ENCODE data around the gene SMC4.
A peak's percentile ranks its signal among the peaks of the same experiment; 100 is the strongest.

Gene SMC4

DNA sequence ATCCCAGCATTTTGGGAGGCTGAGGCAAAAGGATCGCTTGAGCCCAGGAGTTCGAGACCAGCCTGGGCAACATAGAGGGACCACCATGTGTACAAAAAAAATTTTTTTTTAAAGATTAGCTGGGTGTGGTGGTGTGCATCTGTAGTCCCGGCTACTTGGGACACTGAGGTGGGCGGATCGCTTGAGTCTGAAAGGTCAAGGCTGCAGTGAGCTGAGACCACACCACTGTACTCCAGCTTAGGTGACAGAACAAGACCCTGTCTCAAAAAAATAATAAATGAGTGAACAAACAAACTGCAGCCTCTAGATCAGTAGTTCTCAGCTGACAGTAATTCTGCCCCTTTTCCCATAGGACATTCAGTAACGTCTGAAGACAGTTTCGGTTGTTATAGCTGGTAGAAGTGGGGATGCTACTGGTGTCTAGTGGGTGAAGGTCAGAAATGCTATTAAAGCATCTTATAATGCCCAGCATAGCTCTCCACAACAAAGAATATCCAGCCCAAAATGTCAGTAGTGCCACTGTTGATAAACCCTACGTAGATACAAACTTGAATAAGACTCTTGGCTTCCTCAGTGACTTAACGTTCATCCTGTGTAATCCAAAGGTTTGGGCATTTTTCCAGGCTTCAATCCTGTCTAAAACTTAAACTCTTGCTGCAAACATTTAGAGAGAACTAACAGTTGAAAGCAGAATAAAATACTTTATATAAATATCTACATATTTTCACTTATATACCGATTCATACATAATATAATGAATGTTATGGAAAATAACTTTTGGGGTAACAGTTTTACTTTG lies 10.6 kb downstream of the SMC4 start:
- no peak overlapping the region for H2BK120ac ChIP-seq (ENCODE audit: insufficient read depth, low read length, poor library complexity)
- no peaks in the 10 kb centered on the region for H3K79me2 ChIP-seq (ENCODE audit: control insufficient read depth, insufficient read depth, low read length, poor library complexity)
- H3K4me1 ChIP-seq (ENCODE audit: control insufficient read depth in 1 of 2, insufficient read depth in 2 of 2, low read length in 2 of 2), result no peaks in the 10 kb centered on the region
- no peaks in the 10 kb centered on the region for H3K9me3 ChIP-seq (ENCODE audit: insufficient read depth, low read depth, low read length)
- no peak overlapping the region for H4K91ac ChIP-seq (ENCODE audit: low read depth, low read length)
- DNase-seq, result no peak
- no peak overlapping the region for H2BK5ac ChIP-seq (ENCODE audit: low read depth, low read length, poor library complexity)
- peaks cover 14 to 17% of the 10 kb centered on the region in 2 experiments for H3K36me3 ChIP-seq (ENCODE audit: control insufficient read depth in 1 of 2, insufficient read depth in 2 of 2, low read length in 2 of 2)
- no peak overlapping the region for H3K18ac ChIP-seq (ENCODE audit: low read length)
- H2BK12ac ChIP-seq (ENCODE audit: low read length), result no peak overlapping the region
- no peak overlapping the region for H4K12ac ChIP-seq (ENCODE audit: low read depth, low read length)
- H3K79me1 ChIP-seq (ENCODE audit: low read length), result no peaks in the 10 kb centered on the region
- no peak overlapping the region for H4K8ac ChIP-seq (ENCODE audit: low read depth, low read length)
- H2AFZ ChIP-seq (ENCODE audit: insufficient read depth, low read length, poor library complexity), result no peak overlapping the region
- H3K4me3 ChIP-seq (ENCODE audit: low read depth, low read length), result no peak overlapping the region
- no peak overlapping the region for H3K27ac ChIP-seq (ENCODE audit: low read depth, low read length)
- no peak overlapping the region for H3K14ac ChIP-seq (ENCODE audit: low read length)
- H3K9ac ChIP-seq (ENCODE audit: low read length), result no peak overlapping the region
- no peak overlapping the region for H3K4me2 ChIP-seq (ENCODE audit: low read length)
- H3K23ac ChIP-seq (ENCODE audit: low read length), result no peak overlapping the region
- no peak overlapping the region for H2AK5ac ChIP-seq (ENCODE audit: low read length)
- WGBS (ENCODE audit: extremely low coverage, insufficient coverage, insufficient read length), result no CpG with 5 or more reads among the region's 10 CpGs
- H3K4ac ChIP-seq (ENCODE audit: low read depth, low read length), result no peak overlapping the region
- H3K27me3 ChIP-seq (ENCODE audit: insufficient read depth, low read length), result no peaks in the 10 kb centered on the region

GRCh38 chr3:160412477-160412876 lies 13.0 kb downstream of the SMC4 start:
- Histone ChIP-seq H2BK12ac (ENCODE audit: low read length) (no peak overlapping the region), H3K23ac (ENCODE audit: low read length) (no peak overlapping the region), H3K79me2 (ENCODE audit: control insufficient read depth, insufficient read depth, low read length, poor library complexity) (no peaks in the 10 kb centered on the region), H3K9me3 (ENCODE audit: insufficient read depth, low read depth, low read length) (no peaks in the 10 kb centered on the region), H3K14ac (ENCODE audit: low read length) (no peak overlapping the region), H4K12ac (ENCODE audit: low read depth, low read length) (no peak overlapping the region), H2BK5ac (ENCODE audit: low read depth, low read length, poor library complexity) (no peak overlapping the region), H3K4me1 (ENCODE audit: control insufficient read depth in 1 of 2, insufficient read depth in 2 of 2, low read length in 2 of 2) (no peaks in the 10 kb centered on the region), H2AK5ac (ENCODE audit: low read length) (no peak overlapping the region), H3K27ac (ENCODE audit: low read depth, low read length) (no peak overlapping the region), H3K79me1 (ENCODE audit: low read length) (no peaks in the 10 kb centered on the region), H3K4ac (ENCODE audit: low read depth, low read length) (no peak overlapping the region), H3K4me2 (ENCODE audit: low read length) (no peak overlapping the region), H3K4me3 (ENCODE audit: low read depth, low read length) (no peak overlapping the region), H3K27me3 (ENCODE audit: insufficient read depth, low read length) (no peaks in the 10 kb centered on the region), H2BK120ac (ENCODE audit: insufficient read depth, low read length, poor library complexity) (no peak overlapping the region), H4K91ac (ENCODE audit: low read depth, low read length) (no peak overlapping the region), H3K9ac (ENCODE audit: low read length) (no peak overlapping the region), H4K8ac (ENCODE audit: low read depth, low read length) (no peak overlapping the region), H3K36me3 (ENCODE audit: control insufficient read depth in 1 of 2, insufficient read depth in 2 of 2, low read length in 2 of 2) (peaks cover 13 to 18% of the 10 kb centered on the region in 2 experiments), H2AFZ (ENCODE audit: insufficient read depth, low read length, poor library complexity) (no peak overlapping the region), H3K18ac (ENCODE audit: low read length) (no peak overlapping the region)
- no CpG with 5 or more reads among the region's 1 CpG for WGBS (ENCODE audit: extremely low coverage, insufficient coverage, insufficient read length)
- no peak for DNase-seq

DNA sequence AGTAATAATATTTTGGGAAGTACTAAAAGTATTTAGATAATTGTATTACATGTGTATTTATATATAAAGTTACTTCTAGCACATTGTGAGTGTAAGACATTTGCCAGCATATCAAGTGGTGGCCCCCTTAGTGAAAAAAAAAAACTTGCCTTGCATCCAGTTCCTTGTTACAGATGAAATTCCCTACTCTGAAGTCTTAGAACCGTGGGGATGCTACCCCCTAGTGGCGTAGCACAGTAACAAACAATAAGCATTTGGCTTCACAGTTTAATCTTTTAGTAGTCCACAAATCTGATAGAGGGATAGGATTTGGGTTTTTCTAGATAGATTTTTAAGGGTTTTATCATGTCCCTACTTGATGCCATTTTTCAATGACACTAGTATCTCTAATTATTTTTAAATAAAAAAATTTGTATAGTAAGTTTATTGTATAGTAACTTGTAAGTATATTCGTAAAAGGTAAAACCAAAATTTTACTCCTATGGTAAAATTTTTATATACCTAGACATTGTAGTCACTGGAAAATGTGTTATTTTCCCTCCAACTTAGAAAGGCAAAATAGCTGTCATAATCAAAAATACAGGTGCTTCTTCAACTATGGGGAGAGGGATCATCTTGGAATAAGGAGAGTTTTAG lies 14.3 kb downstream of the SMC4 start:
- no peak overlapping the region for H4K91ac ChIP-seq (ENCODE audit: low read depth, low read length)
- H3K4ac ChIP-seq (ENCODE audit: low read depth, low read length), result no peak overlapping the region
- no peaks in the 10 kb centered on the region for H3K79me1 ChIP-seq (ENCODE audit: low read length)
- DNase-seq, result peak; percentile 66 to 81
- H4K8ac ChIP-seq (ENCODE audit: low read depth, low read length), result no peak overlapping the region
- H3K4me1 ChIP-seq (ENCODE audit: control insufficient read depth in 1 of 2, insufficient read depth in 2 of 2, low read length in 2 of 2), result no peaks in the 10 kb centered on the region
- no peak overlapping the region for H3K4me3 ChIP-seq (ENCODE audit: low read depth, low read length)
- H3K27ac ChIP-seq (ENCODE audit: low read depth, low read length), result no peak overlapping the region
- H3K36me3 ChIP-seq (ENCODE audit: control insufficient read depth in 1 of 2, insufficient read depth in 2 of 2, low read length in 2 of 2), result peaks cover 13 to 20% of the 10 kb centered on the region in 2 experiments
- no peak overlapping the region for H2AFZ ChIP-seq (ENCODE audit: insufficient read depth, low read length, poor library complexity)
- H3K14ac ChIP-seq (ENCODE audit: low read length), result no peak overlapping the region
- H4K12ac ChIP-seq (ENCODE audit: low read depth, low read length), result no peak overlapping the region
- no peak overlapping the region for H2BK5ac ChIP-seq (ENCODE audit: low read depth, low read length, poor library complexity)
- no CpG with 5 or more reads among the region's 3 CpGs for WGBS (ENCODE audit: extremely low coverage, insufficient coverage, insufficient read length)
- H3K27me3 ChIP-seq (ENCODE audit: insufficient read depth, low read length), result no peaks in the 10 kb centered on the region
- no peak overlapping the region for H2AK5ac ChIP-seq (ENCODE audit: low read length)
- no peak overlapping the region for H3K9ac ChIP-seq (ENCODE audit: low read length)
- no peak overlapping the region for H3K18ac ChIP-seq (ENCODE audit: low read length)
- H3K9me3 ChIP-seq (ENCODE audit: insufficient read depth, low read depth, low read length), result no peaks in the 10 kb centered on the region
- no peaks in the 10 kb centered on the region for H3K79me2 ChIP-seq (ENCODE audit: control insufficient read depth, insufficient read depth, low read length, poor library complexity)
- no peak overlapping the region for H3K23ac ChIP-seq (ENCODE audit: low read length)
- H2BK12ac ChIP-seq (ENCODE audit: low read length), result no peak overlapping the region
- no peak overlapping the region for H2BK120ac ChIP-seq (ENCODE audit: insufficient read depth, low read length, poor library complexity)
- no peak overlapping the region for H3K4me2 ChIP-seq (ENCODE audit: low read length)

DNA sequence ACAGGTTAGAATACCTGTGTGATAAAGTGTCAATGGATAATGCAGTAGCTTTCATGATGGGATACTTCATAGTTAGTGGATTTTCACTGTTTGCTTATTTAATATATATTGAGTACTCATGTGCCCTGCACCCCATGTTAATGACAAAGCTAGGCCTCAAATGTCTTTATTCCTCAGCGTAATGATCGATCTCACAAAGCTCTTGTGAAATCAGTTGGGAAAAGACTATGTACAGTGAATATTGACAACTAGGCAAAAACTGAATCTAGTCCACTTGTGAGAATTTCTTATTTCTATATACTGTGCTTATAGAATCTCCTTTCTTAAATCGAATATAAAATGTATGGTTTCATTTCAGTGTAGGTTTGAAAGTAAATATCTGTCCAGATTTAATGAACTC lies 17.9 kb downstream of the SMC4 start:
- no peak overlapping the region for H3K4ac ChIP-seq (ENCODE audit: low read depth, low read length)
- no peak overlapping the region for H4K91ac ChIP-seq (ENCODE audit: low read depth, low read length)
- H3K79me1 ChIP-seq (ENCODE audit: low read length), result no peaks in the 10 kb centered on the region
- H3K23ac ChIP-seq (ENCODE audit: low read length), result no peak overlapping the region
- no peak overlapping the region for H3K14ac ChIP-seq (ENCODE audit: low read length)
- no peak overlapping the region for H2BK120ac ChIP-seq (ENCODE audit: insufficient read depth, low read length, poor library complexity)
- H2AFZ ChIP-seq (ENCODE audit: insufficient read depth, low read length, poor library complexity), result no peak overlapping the region
- H2AK5ac ChIP-seq (ENCODE audit: low read length), result no peak overlapping the region
- H3K4me2 ChIP-seq (ENCODE audit: low read length), result no peak overlapping the region
- no peak overlapping the region for H3K18ac ChIP-seq (ENCODE audit: low read length)
- H3K4me1 ChIP-seq (ENCODE audit: control insufficient read depth in 1 of 2, insufficient read depth in 2 of 2, low read length in 2 of 2), result no peaks in the 10 kb centered on the region
- H3K27me3 ChIP-seq (ENCODE audit: insufficient read depth, low read length), result no peaks in the 10 kb centered on the region
- no peak overlapping the region for H4K12ac ChIP-seq (ENCODE audit: low read depth, low read length)
- H3K79me2 ChIP-seq (ENCODE audit: control insufficient read depth, insufficient read depth, low read length, poor library complexity), result no peaks in the 10 kb centered on the region
- DNase-seq, result no peak
- no peak overlapping the region for H2BK5ac ChIP-seq (ENCODE audit: low read depth, low read length, poor library complexity)
- H3K9ac ChIP-seq (ENCODE audit: low read length), result no peak overlapping the region
- H3K9me3 ChIP-seq (ENCODE audit: insufficient read depth, low read depth, low read length), result no peaks in the 10 kb centered on the region
- no peak overlapping the region for H3K4me3 ChIP-seq (ENCODE audit: low read depth, low read length)
- no CpG with 5 or more reads among the region's 3 CpGs for WGBS (ENCODE audit: extremely low coverage, insufficient coverage, insufficient read length)
- peaks cover 19 to 26% of the 10 kb centered on the region in 2 experiments for H3K36me3 ChIP-seq (ENCODE audit: control insufficient read depth in 1 of 2, insufficient read depth in 2 of 2, low read length in 2 of 2)
- no peak overlapping the region for H4K8ac ChIP-seq (ENCODE audit: low read depth, low read length)
- no peak overlapping the region for H3K27ac ChIP-seq (ENCODE audit: low read depth, low read length)
- H2BK12ac ChIP-seq (ENCODE audit: low read length), result no peak overlapping the region
